Glutamatergic neuron (in vitro differentiated cells): ENCODE measurements around the gene LRRFIP1. TPM values are rescaled to one million over a fixed set of nuclear protein-coding genes. Genes with fewer than 3 reads are reported as not detected.
A peak's percentile ranks its signal among the peaks of the same experiment; 100 is the strongest.

Experiments used
- DNase-seq: peaks from one replicate; pipeline ENCODE4 v3.0.0; 2022
- H3K27ac Mint-ChIP-seq: one replicate; pipeline ENCODE4 v1.8.0; 2020; ENCODE audit warnings: mild to moderate bottlenecking, mixed read lengths, inconsistent platforms; ENCODE audit not compliant: unreplicated experiment
- H3K27me3 Mint-ChIP-seq: one replicate; pipeline ENCODE4 v1.8.0; 2020; ENCODE audit warnings: mild to moderate bottlenecking, moderate library complexity, mixed read lengths, inconsistent platforms; ENCODE audit not compliant: unreplicated experiment
- H3K36me3 Mint-ChIP-seq: one replicate; pipeline ENCODE4 v1.8.0; 2020; ENCODE audit warnings: mild to moderate bottlenecking, mixed read lengths, inconsistent platforms; ENCODE audit not compliant: unreplicated experiment
- H3K4me1 Mint-ChIP-seq: one replicate; pipeline ENCODE4 v1.8.0; 2020; ENCODE audit warnings: mild to moderate bottlenecking, low read depth, mixed read lengths, inconsistent platforms; ENCODE audit not compliant: unreplicated experiment
- H3K4me3 Mint-ChIP-seq: one replicate; pipeline ENCODE4 v1.8.0; 2020; ENCODE audit warnings: mild to moderate bottlenecking, mixed read lengths, inconsistent platforms; ENCODE audit not compliant: unreplicated experiment
- H3K9me3 Mint-ChIP-seq: one replicate; pipeline ENCODE4 v1.8.0; 2020; ENCODE audit warnings: mild to moderate bottlenecking, moderate library complexity, mixed read lengths, inconsistent platforms; ENCODE audit not compliant: unreplicated experiment
- total RNA-seq: library from RNA; stranded (reverse); fragmentation: NEBNext Ultra II Directional; extraction: Animal tissue kit (Norgen Biotek cat#: 25700); gene quantifications from one replicate; pipeline ENCODE4 v1.2.1, GENCODE V29; 2021; ENCODE audit not compliant: unreplicated experiment
- TF ChIP-seq, protein P1 (sequence below): fragments of 200-600 bp; sonication (generic); IDR thresholded peaks from one replicate; pipeline ENCODE4 v1.5.0; 2021; ENCODE audit not compliant: partially characterized antibody, unreplicated experiment

LRRFIP1 gene
- total RNA-seq, 1 donor from 2014 or later: 112 TPM

DNA sequence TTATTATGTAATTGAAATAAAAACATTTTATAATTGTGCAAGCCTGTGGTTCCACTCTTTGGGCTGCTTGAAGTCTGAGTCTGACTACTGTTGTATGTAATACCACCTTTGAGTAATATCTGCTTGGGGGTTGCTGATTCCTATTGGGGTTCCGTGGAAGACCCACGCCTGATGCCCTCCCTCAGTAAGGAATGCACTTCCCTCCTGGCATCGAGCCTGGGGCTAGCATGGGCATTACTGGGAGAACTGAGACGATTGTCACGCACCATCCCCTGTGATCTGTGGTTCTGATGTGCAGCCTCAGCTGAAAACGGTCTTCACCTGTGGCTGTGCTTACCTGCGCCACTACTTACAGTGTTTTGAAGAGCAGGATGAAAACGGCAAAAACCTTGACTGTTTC lies 138.5 kb downstream of the LRRFIP1 start:
- TF ChIP-seq, protein P1, sequence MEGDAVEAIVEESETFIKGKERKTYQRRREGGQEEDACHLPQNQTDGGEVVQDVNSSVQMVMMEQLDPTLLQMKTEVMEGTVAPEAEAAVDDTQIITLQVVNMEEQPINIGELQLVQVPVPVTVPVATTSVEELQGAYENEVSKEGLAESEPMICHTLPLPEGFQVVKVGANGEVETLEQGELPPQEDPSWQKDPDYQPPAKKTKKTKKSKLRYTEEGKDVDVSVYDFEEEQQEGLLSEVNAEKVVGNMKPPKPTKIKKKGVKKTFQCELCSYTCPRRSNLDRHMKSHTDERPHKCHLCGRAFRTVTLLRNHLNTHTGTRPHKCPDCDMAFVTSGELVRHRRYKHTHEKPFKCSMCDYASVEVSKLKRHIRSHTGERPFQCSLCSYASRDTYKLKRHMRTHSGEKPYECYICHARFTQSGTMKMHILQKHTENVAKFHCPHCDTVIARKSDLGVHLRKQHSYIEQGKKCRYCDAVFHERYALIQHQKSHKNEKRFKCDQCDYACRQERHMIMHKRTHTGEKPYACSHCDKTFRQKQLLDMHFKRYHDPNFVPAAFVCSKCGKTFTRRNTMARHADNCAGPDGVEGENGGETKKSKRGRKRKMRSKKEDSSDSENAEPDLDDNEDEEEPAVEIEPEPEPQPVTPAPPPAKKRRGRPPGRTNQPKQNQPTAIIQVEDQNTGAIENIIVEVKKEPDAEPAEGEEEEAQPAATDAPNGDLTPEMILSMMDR: no peak
- Mint-ChIP-seq H3K27ac (no peak overlapping the region), H3K27me3 (no peaks in the 10 kb centered on the region), H3K36me3 (peaks cover 5% of the 10 kb centered on the region), H3K9me3 (no peaks in the 10 kb centered on the region), H3K4me1 (no peaks in the 10 kb centered on the region), H3K4me3 (no peak overlapping the region)
- DNase-seq: no peak

GRCh38 chr2:237766340-237766739 lies 139.0 kb downstream of the LRRFIP1 start:
- Mint-ChIP-seq H3K27ac (no peak overlapping the region), H3K36me3 (peaks cover 5% of the 10 kb centered on the region), H3K27me3 (no peaks in the 10 kb centered on the region), H3K4me3 (no peak overlapping the region), H3K4me1 (no peaks in the 10 kb centered on the region), H3K9me3 (no peaks in the 10 kb centered on the region)
- TF ChIP-seq, protein P1: no peak
- no peak for DNase-seq

GRCh38 chr2:237772513-237772912 lies 145.1 kb downstream of the LRRFIP1 start:
- Mint-ChIP-seq H3K36me3 (no peaks in the 10 kb centered on the region), H3K9me3 (no peaks in the 10 kb centered on the region), H3K4me1 (no peaks in the 10 kb centered on the region), H3K27me3 (peaks cover 2% of the 10 kb centered on the region), H3K27ac (peak overlapping the region; percentile 45), H3K4me3 (no peak overlapping the region)
- TF ChIP-seq, protein P1: no peak
- no peak for DNase-seq

DNA sequence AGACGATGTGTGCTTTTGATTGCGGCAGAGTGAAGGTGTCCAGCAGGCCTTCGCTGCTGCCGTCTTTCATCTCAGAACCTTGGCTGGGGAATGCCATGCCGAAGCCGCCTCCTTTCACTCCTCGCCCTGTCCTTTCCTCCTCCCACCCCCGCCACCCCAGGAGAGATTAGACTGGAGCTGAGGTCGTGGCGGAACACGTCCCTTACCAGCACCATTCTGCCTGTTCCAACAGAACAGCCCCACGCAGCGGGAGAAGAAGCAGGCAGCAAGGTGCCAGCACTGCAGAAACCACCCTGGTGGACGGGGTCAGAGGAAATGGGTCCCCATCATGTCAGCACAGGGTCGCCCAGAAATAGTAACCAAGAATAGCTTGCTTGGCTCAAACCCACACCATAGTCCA lies 146.4 kb downstream of the LRRFIP1 start:
- H3K27ac Mint-ChIP-seq: peak overlapping the region; percentile 19
- TF ChIP-seq, protein P1: no peak
- peaks cover 1% of the 10 kb centered on the region for H3K9me3 Mint-ChIP-seq
- peaks cover 2% of the 10 kb centered on the region for H3K27me3 Mint-ChIP-seq
- H3K4me1 Mint-ChIP-seq: no peaks in the 10 kb centered on the region
- no peak overlapping the region for H3K4me3 Mint-ChIP-seq
- DNase-seq: no peak
- H3K36me3 Mint-ChIP-seq: no peaks in the 10 kb centered on the region

DNA sequence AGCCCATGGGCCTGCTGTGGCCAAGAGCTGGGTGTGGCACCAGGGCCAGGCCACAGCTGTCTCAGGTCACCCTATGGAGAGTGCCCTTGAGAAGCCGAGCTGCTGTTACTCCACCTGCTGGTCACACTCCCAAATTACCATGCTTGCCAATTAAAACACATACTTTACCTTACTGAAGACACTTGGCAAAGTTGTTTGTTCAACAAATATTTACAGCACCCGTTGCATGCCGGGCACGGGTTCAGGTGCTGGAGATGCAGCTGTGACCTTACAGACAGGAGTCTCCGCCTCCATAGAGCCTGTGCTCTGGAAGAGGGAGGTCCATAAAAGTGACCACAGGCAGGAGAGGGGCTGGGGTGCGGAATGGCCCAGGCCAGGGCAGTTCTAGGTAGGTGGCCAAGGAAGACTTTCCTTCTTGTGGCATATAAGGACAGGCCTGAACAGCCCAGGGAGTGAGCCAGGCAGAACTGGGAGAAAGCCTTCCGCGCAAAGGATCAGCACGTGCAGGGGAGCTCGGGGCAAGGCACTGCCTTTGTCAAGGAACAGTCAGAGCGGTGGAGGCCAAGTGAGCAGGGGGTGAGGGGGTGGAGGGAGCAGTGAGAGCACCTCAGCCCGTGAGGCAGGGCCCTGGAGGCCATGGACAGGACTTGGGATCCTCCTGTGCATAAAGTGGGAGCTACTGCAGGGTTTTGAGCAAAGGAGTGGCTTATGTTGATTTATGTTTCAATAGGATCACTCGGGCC lies 147.6 kb downstream of the LRRFIP1 start:
- DNase-seq: peak; percentile 57
- TF ChIP-seq, protein P1: peak; percentile 86
- Mint-ChIP-seq H3K36me3 (no peaks in the 10 kb centered on the region), H3K9me3 (peaks cover 4% of the 10 kb centered on the region), H3K4me1 (no peaks in the 10 kb centered on the region), H3K27me3 (peaks cover 2% of the 10 kb centered on the region), H3K4me3 (no peak overlapping the region), H3K27ac (peak overlapping the region; percentile 68)
